Measurements from ENCODE around the gene ATXN1. TPM values are rescaled to one million over a fixed set of nuclear protein-coding genes. Genes with fewer than 3 reads are reported as not detected.

ATXN1 gene
- total and polyA plus RNA-seq, 2 of the 8 experiments (the other 6 are each of a cell fraction or from before 2014, with no cell fraction given), result 1.6 to 4.0 TPM

DNA sequence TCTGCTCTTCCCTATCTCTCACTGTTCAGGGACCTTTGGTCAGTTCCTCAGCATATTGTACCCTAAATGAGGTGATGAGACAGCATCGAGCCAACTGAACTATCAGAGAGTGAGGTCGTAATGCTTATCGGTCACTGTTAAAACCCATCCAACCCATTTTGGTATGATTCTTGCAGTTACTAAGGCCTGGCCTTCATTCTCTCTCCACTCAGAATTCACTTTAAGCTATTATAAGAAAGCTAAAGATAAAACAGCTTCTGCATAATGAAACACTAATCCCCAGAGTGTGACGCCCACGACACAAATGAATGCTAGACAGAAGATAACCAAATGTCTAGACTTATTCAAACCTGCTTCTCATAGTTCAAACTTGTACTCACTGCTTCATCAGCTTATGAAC lies 347.1 kb downstream of the ATXN1 start (continued):
- TF ChIP-seq, protein P1, sequence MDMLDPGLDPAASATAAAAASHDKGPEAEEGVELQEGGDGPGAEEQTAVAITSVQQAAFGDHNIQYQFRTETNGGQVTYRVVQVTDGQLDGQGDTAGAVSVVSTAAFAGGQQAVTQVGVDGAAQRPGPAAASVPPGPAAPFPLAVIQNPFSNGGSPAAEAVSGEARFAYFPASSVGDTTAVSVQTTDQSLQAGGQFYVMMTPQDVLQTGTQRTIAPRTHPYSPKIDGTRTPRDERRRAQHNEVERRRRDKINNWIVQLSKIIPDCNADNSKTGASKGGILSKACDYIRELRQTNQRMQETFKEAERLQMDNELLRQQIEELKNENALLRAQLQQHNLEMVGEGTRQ (IDR thresholded peaks at IDR 0.05; ENCODE audit: low read length), result no peak
- TF ChIP-seq ZNF274 (IDR thresholded peaks at IDR 0.05; ENCODE audit: borderline replicate concordance, extremely low read depth, low read length), result no peak
- no peak for TF ChIP-seq SIN3A (conservative IDR thresholded peaks at IDR 0.05 in 1 of 2, IDR thresholded peaks at IDR 0.05 in 1 of 2; ENCODE audit: low read depth in 1 of 2, low read length in 2 of 2)
